GM23338 (cell line): ENCODE results near the gene DGCR8. TPM values are rescaled to one million over a fixed set of nuclear protein-coding genes. Genes with fewer than 3 reads are reported as not detected.

ENCODE experiments used
- ATAC-seq: fragments of 200-7000 bp; cut with Tn5 transposase; 3 replicates; pipeline ENCODE4 v1.9.1; 2020
- DNase-seq: peaks from one replicate; pipeline ENCODE4 v3.0.0-alpha.2; 2015; ENCODE audit warnings: low spot score
- H2AFZ ChIP-seq: fragments of 200-600 bp; sonication (generic); 2 replicates; pipeline ENCODE4 v1.8.0; 2016; ENCODE audit warnings: antibody characterized with exemption, mild to moderate bottlenecking, moderate library complexity
- H3F3A ChIP-seq: fragments of 200-600 bp; sonication (generic); replicated peaks from 2 replicates; pipeline ENCODE4 v1.8.0; 2017; ENCODE audit warnings: antibody characterized with exemption, mixed run types, low read depth
- H3K27ac ChIP-seq: fragments of 200-600 bp; sonication (generic); 2 replicates; pipeline ENCODE4 v1.6.1; 2016; ENCODE audit warnings: low read depth
- H3K27me3 ChIP-seq: fragments of 200-600 bp; sonication (generic); 2 replicates; pipeline ENCODE4 v1.8.0; 2016; ENCODE audit warnings: mild to moderate bottlenecking, mixed run types, moderate library complexity; ENCODE audit not compliant: insufficient read depth
- H3K36me3 ChIP-seq: fragments of 200-600 bp; sonication (generic); 2 replicates; pipeline ENCODE4 v1.8.0; 2016; ENCODE audit warnings: mild to moderate bottlenecking; ENCODE audit not compliant: insufficient read depth
- H3K4me1 ChIP-seq: fragments of 200-600 bp; sonication (generic); 2 replicates; pipeline ENCODE4 v1.8.0; 2016; ENCODE audit warnings: mild to moderate bottlenecking, moderate library complexity; ENCODE audit not compliant: insufficient read depth
- H3K4me2 ChIP-seq: fragments of 200-600 bp; sonication (generic); 2 replicates; pipeline ENCODE4 v1.7.1; 2017; ENCODE audit warnings: mixed run types
- H3K4me3 ChIP-seq: fragments of 200-600 bp; sonication (generic); 2 replicates; pipeline ENCODE4 v1.6.1; 2016; ENCODE audit warnings: mixed run types
- H3K79me2 ChIP-seq: fragments of 200-600 bp; sonication (generic); replicated peaks from 2 replicates; pipeline ENCODE4 v1.8.0; 2017; ENCODE audit warnings: mild to moderate bottlenecking; ENCODE audit not compliant: insufficient read depth
- H3K9me2 ChIP-seq: fragments of 200-600 bp; sonication (generic); 2 replicates; pipeline ENCODE4 v1.8.0; 2017; ENCODE audit not compliant: insufficient read depth
- H4K20me1 ChIP-seq: fragments of 200-600 bp; sonication (generic); replicated peaks from 2 replicates; pipeline ENCODE4 v1.8.0; 2017; ENCODE audit warnings: mild to moderate bottlenecking; ENCODE audit not compliant: insufficient read depth
- H3K27ac Mint-ChIP-seq: 2 replicates; pipeline ENCODE4 v1.8.0; 2020; ENCODE audit warnings: inconsistent platforms, mild to moderate bottlenecking, moderate library complexity, mixed read lengths
- H3K27me3 Mint-ChIP-seq: 3 replicates; pipeline ENCODE4 v1.8.0; 2022; ENCODE audit warnings: low read depth, mild to moderate bottlenecking, moderate library complexity, mixed read lengths, inconsistent platforms; ENCODE audit not compliant: insufficient read depth, poor library complexity
- H3K36me3 Mint-ChIP-seq: 3 replicates; pipeline ENCODE4 v1.8.0; 2021; ENCODE audit warnings: low read depth, mild to moderate bottlenecking, inconsistent platforms, moderate library complexity, mixed read lengths
- H3K4me1 Mint-ChIP-seq: 3 replicates; pipeline ENCODE4 v1.8.0; 2020; ENCODE audit warnings: mild to moderate bottlenecking, inconsistent platforms, mixed read lengths
- H3K4me3 Mint-ChIP-seq: 3 replicates; pipeline ENCODE4 v1.8.0; 2021; ENCODE audit warnings: moderate library complexity, mild to moderate bottlenecking, inconsistent platforms, mixed read lengths
- H3K9me3 Mint-ChIP-seq: 3 replicates; pipeline ENCODE4 v1.8.0; 2020; ENCODE audit warnings: moderate library complexity, mild to moderate bottlenecking, inconsistent platforms, mixed read lengths
- CTCF ChIP-seq, 2 experiments: fragments of 200-600 bp in 1 of 2; sonication (generic) in 1 of 2; conservative IDR thresholded peaks; 2 replicates each; pipeline versions ENCODE4 v1.5.1 to v1.6.1; 2016 to 2017; ENCODE audit warnings: antibody characterized with exemption in 2 of 2, low read depth in 2 of 2, mild to moderate bottlenecking in 2 of 2, moderate library complexity in 1 of 2
- NANOG ChIP-seq: IDR thresholded peaks from 2 replicates; pipeline ENCODE4 v1.6.1; 2016; ENCODE audit warnings: antibody characterized with exemption, borderline replicate concordance
- STAT1 ChIP-seq: IDR thresholded peaks from one replicate; pipeline ENCODE4 v1.6.1; 2016; ENCODE audit warnings: antibody characterized with exemption; ENCODE audit not compliant: unreplicated experiment
- ZNF114 ChIP-seq: fragments of 250-450 bp; sonication (Bioruptor Pico); IDR thresholded peaks from 2 replicates; pipeline ENCODE4 v1.5.0; 2020; ENCODE audit warnings: mild to moderate bottlenecking, moderate library complexity
- ZNF331 ChIP-seq: fragments of 250-450 bp; sonication (Bioruptor Pico); IDR thresholded peaks from 2 replicates; pipeline ENCODE4 v1.5.0; 2020; ENCODE audit warnings: low read depth, mild to moderate bottlenecking, moderate library complexity
- ZNF462 ChIP-seq: fragments of 250-450 bp; sonication (Bioruptor Pico); IDR thresholded peaks from 2 replicates; pipeline ENCODE4 v1.5.0; 2020; ENCODE audit warnings: mild to moderate bottlenecking, moderate library complexity
- polyA plus RNA-seq: library from polyadenylated mRNA; unstranded; fragments of >200 nt; fragmentation: Nextera tagmentation; extraction: Ambion mirVana; gene quantifications from 2 replicates; pipeline ENCODE4 v1.2.1, GENCODE V29; 2016
- total RNA-seq: library from RNA; depleted of rRNA; stranded (reverse); fragments of >200 nt; shearing (Covaris generic); gene quantifications from 2 replicates; pipeline ENCODE4 v1.2.3, GENCODE V29; 2014

Gene DGCR8
- total and polyA plus RNA-seq, 2 experiments from 2014 or later = 12.2 to 48.9 TPM

- no peak for TF ChIP-seq ZNF462
These were observed 23.2 kb upstream of the DGCR8 start (continued) for GRCh38 chr22:20056696-20057386.

GRCh38 chr22:20057596-20058268, 22.3 kb upstream of the DGCR8 start:
- H3F3A ChIP-seq = 0 out of 2 replicates have a peak, but pooled peaks cover 8% of the 10 kb centered on the region
- no peaks in the 10 kb centered on the region for H3K79me2 ChIP-seq
- no peaks in the 10 kb centered on the region; the same call in 2 of the 3 replicates for H3K36me3 Mint-ChIP-seq
- H3K4me1 ChIP-seq = no peaks in the 10 kb centered on the region
- no peak overlapping the region for H3K4me2 ChIP-seq
- H3K4me3 Mint-ChIP-seq = no peak overlapping the region; the same call in 2 of the 3 replicates
- H2AFZ ChIP-seq = no peak overlapping the region
- no peaks in the 10 kb centered on the region for H3K27me3 ChIP-seq
- no peaks in the 10 kb centered on the region for H3K9me3 Mint-ChIP-seq
- H3K27ac Mint-ChIP-seq = no peak overlapping the region
- H3K4me3 ChIP-seq = no peak overlapping the region
- no peaks in the 10 kb centered on the region for H3K9me2 ChIP-seq
- ATAC-seq (no peak), DNase-seq (no peak)
- H3K27ac ChIP-seq = no peak overlapping the region
- H4K20me1 ChIP-seq = no peaks in the 10 kb centered on the region
- no peaks in the 10 kb centered on the region for H3K4me1 Mint-ChIP-seq
- H3K36me3 ChIP-seq = no peaks in the 10 kb centered on the region
- peaks cover 3% of the 10 kb centered on the region for H3K27me3 Mint-ChIP-seq
- TF ChIP-seq NANOG (no peak), STAT1 (no peak), ZNF114 (no peak), CTCF (conservative IDR thresholded peaks at IDR 0.05; ENCODE audit: low read depth in 2 of 2) (no peak), ZNF462 (no peak), ZNF331 (CRISPR knock-in tag) (no peak)
